Stimulated activated CD8-positive, alpha-beta memory T cell treated with anti-CD3 and anti-CD28 coated beads, Interleukin-15, amount 100 ng/mL, for 4 hours (primary cell): ENCODE results near the gene TBC1D25.

ENCODE experiments used
- DNase-seq, 2 donors: peaks; one replicate each; pipeline ENCODE4 v3.0.0-alpha.2; 2020; ENCODE audit warnings: low read depth in 2 of 2

Gene TBC1D25

DNA sequence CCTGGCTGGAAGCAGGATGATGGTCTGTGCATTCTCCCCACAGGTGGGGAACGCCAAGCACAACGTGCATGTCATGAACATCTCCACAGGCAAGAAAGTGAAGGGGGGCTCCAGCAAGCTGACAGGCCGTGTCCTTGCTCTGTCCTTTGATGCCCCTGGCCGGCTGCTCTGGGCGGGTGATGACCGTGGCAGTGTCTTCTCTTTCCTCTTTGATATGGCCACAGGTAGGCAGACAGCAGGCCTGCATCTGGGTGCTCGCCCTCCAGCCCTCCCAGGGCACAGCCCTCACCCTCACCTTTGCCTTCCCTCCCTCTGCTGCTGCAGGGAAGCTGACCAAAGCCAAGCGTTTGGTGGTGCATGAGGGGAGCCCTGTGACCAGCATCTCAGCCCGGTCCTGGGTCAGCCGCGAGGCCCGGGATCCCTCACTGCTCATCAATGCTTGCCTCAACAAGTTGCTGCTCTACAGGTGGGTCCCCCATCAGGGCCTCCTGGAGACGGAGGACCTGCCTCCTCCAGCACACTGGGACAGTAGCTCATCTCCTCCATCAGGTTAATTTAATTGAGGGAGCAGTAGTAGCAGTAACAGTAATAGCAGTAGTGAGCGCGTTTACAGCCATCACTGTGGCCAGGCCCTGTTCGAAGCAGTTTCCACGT lies 62.4 kb downstream of the TBC1D25 start:
- DNase-seq, result no peak

DNA sequence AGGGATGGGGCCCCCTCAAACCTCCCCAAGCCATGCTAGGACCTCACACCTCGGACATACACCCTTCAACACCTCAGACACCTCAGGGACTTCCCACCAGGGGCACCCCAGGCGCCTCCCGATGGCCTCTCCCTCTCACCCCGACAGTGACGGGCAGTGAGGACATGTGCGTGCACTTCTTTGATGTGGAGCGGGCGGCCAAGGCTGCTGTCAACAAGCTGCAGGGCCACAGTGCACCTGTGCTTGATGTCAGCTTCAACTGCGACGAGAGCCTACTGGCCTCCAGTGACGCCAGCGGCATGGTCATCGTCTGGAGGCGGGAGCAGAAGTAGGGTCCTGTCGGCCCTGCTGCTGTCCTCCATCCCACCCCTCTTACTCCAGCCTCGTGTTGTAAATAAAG lies 65.2 kb downstream of the TBC1D25 start:
- DNase-seq, result no peak

DNA sequence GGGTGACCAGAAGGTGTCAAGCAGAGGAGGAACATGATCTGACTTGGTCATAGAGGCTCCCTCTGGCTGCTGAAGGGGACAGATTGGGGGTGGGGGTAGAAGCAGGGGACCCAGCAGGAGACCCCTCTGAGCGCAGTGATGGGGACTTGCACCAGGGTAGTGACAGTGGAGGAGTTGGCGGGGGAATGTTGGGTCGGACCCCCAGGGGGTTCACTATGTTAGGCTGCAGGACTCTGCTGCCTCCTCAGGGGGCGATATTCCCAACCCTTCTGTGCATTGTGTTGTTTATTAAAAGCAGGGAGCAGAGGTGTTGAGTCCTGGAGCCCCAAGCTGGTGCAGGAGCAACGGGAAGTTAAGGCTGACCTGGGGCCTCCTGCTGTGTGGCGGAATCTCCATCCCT lies 66.6 kb downstream of the TBC1D25 start:
- DNase-seq, result no peak

DNA sequence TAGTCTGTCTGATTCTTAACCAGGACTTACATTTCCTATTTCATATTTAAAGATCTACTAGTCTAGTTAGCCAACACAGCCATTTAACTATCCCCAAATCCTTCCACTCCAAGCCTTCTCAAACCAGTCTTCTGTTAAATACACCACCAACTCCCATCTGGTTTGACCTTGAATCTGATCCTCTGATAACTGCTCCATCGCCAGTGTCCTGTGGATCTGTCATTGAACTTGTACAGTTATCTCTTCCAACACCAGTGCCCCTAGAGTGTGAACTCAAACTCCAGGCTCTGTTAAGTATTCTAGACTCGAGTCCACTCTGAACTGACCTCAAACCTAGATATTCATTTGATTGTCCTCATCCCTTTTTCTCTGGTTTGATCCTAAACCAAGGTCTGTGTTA lies 72.2 kb downstream of the TBC1D25 start:
- no peak for DNase-seq
